ENCODE results near the gene SPATA6L. TPM values are rescaled to one million over a fixed set of nuclear protein-coding genes. Genes with fewer than 3 reads are reported as not detected.

SPATA6L gene
- total and polyA plus RNA-seq, 2 of the 13 experiments (the other 11 are each of a cell fraction or from before 2014, with no cell fraction given): 1.1 to 1.9 TPM

DNA sequence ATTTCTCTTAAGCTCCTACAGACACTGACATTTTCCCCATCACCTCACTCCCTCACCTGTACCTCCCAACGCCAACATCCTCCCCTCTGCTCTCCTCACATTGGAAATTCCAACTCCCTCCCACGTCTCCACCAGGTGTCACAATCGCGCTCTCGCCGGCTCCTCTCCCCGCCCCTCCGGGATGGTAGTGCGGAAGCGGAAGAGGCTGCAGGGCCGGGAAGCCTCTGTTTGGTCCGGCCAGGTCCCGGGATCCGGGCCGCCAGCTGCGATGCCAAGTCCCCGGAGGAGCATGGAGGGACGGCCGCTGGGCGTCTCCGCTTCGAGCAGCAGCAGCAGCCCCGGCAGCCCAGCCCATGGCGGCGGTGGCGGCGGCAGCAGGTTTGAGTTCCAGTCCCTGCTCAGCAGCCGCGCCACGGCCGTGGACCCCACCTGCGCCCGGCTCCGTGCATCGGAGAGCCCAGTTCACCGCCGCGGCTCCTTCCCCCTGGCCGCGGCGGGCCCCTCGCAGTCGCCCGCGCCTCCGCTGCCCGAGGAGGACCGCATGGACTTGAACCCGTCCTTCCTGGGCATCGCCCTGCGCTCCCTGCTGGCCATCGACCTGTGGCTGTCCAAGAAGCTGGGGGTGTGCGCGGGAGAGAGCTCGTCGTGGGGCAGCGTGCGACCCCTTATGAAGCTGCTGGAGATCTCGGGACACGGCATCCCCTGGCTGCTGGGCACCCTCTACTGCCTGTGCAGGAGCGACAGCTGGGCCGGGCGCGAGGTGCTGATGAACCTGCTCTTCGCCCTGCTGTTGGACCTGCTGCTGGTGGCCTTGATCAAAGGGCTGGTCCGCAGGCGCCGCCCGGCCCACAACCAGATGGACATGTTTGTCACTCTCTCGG lies 3.9 kb downstream of the SPATA6L start, which contains the start of gene PLPP6 (continued):
- TF ChIP-seq, protein P1, sequence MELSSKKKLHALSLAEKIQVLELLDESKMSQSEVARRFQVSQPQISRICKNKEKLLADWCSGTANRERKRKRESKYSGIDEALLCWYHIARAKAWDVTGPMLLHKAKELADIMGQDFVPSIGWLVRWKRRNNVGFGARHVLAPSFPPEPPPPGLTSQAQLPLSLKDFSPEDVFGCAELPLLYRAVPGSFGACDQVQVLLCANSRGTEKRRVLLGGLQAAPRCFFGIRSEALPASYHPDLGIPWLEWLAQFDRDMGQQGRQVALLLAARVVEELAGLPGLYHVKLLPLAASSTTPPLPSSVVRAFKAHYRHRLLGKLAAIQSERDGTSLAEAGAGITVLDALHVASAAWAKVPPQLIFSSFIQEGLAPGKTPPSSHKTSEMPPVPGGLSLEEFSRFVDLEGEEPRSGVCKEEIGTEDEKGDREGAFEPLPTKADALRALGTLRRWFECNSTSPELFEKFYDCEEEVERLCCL (CRISPR knock-in tag; IDR thresholded peaks at IDR 0.05; ENCODE audit: borderline replicate concordance): no peak
- TF ChIP-seq REL (CRISPR knock-in tag; conservative IDR thresholded peaks at IDR 0.05) (peak; percentile 70; the same call in 1 of the 2 replicates), HNF4A (CRISPR knock-in tag; IDR thresholded peaks at IDR 0.05) (peak; percentile 82), ZFP82 (CRISPR knock-in tag; IDR thresholded peaks at IDR 0.05; ENCODE audit: borderline replicate concordance) (peak; percentile 90), ATF7 (IDR thresholded peaks at IDR 0.05) (no peak), ATF7 (CRISPR knock-in tag; IDR thresholded peaks at IDR 0.05) (no peak), MLLT10 (CRISPR knock-in tag; IDR thresholded peaks at IDR 0.05) (no peak), HNRNPL (IDR thresholded peaks at IDR 0.05; ENCODE audit: low read depth, low read length) (peak; percentile 75; the same call in 1 of the 2 replicates), TP53 (CRISPR knock-in tag; conservative IDR thresholded peaks at IDR 0.05) (no peak), ZNF326 (CRISPR knock-in tag; IDR thresholded peaks at IDR 0.05; ENCODE audit: borderline replicate concordance) (no peak), ZMYM2 (CRISPR knock-in tag; IDR thresholded peaks at IDR 0.05) (no peak), ZFP36L1 (CRISPR knock-in tag; IDR thresholded peaks at IDR 0.05) (peak; percentile 65; the same call in 1 of the 2 replicates), ZNF841 (CRISPR knock-in tag; IDR thresholded peaks at IDR 0.05; ENCODE audit: borderline replicate concordance) (no peak), SIN3B (IDR thresholded peaks at IDR 0.05; ENCODE audit: low read length) (no peak)
- TF ChIP-seq, protein P2, sequence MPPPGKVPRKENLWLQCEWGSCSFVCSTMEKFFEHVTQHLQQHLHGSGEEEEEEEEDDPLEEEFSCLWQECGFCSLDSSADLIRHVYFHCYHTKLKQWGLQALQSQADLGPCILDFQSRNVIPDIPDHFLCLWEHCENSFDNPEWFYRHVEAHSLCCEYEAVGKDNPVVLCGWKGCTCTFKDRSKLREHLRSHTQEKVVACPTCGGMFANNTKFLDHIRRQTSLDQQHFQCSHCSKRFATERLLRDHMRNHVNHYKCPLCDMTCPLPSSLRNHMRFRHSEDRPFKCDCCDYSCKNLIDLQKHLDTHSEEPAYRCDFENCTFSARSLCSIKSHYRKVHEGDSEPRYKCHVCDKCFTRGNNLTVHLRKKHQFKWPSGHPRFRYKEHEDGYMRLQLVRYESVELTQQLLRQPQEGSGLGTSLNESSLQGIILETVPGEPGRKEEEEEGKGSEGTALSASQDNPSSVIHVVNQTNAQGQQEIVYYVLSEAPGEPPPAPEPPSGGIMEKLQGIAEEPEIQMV (CRISPR knock-in tag; IDR thresholded peaks at IDR 0.05; ENCODE audit: low read depth): no peak; the same call in 1 of the 2 replicates
- TF ChIP-seq, protein P3, sequence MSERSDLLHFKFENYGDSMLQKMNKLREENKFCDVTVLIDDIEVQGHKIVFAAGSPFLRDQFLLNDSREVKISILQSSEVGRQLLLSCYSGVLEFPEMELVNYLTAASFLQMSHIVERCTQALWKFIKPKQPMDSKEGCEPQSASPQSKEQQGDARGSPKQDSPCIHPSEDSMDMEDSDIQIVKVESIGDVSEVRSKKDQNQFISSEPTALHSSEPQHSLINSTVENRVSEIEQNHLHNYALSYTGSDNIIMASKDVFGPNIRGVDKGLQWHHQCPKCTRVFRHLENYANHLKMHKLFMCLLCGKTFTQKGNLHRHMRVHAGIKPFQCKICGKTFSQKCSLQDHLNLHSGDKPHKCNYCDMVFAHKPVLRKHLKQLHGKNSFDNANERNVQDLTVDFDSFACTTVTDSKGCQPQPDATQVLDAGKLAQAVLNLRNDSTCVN (CRISPR knock-in tag; IDR thresholded peaks at IDR 0.05; ENCODE audit: borderline replicate concordance): no peak; the same call in 1 of the 2 replicates
- TF ChIP-seq, protein P4, sequence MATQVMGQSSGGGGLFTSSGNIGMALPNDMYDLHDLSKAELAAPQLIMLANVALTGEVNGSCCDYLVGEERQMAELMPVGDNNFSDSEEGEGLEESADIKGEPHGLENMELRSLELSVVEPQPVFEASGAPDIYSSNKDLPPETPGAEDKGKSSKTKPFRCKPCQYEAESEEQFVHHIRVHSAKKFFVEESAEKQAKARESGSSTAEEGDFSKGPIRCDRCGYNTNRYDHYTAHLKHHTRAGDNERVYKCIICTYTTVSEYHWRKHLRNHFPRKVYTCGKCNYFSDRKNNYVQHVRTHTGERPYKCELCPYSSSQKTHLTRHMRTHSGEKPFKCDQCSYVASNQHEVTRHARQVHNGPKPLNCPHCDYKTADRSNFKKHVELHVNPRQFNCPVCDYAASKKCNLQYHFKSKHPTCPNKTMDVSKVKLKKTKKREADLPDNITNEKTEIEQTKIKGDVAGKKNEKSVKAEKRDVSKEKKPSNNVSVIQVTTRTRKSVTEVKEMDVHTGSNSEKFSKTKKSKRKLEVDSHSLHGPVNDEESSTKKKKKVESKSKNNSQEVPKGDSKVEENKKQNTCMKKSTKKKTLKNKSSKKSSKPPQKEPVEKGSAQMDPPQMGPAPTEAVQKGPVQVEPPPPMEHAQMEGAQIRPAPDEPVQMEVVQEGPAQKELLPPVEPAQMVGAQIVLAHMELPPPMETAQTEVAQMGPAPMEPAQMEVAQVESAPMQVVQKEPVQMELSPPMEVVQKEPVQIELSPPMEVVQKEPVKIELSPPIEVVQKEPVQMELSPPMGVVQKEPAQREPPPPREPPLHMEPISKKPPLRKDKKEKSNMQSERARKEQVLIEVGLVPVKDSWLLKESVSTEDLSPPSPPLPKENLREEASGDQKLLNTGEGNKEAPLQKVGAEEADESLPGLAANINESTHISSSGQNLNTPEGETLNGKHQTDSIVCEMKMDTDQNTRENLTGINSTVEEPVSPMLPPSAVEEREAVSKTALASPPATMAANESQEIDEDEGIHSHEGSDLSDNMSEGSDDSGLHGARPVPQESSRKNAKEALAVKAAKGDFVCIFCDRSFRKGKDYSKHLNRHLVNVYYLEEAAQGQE (IDR thresholded peaks at IDR 0.05; ENCODE audit: borderline replicate concordance in 1 of 2, low read depth in 1 of 2, low read length in 2 of 2): peak in 1 of 2 experiments; percentile 4; a peak in 1 of 4 replicates
- TF ChIP-seq, protein P5, sequence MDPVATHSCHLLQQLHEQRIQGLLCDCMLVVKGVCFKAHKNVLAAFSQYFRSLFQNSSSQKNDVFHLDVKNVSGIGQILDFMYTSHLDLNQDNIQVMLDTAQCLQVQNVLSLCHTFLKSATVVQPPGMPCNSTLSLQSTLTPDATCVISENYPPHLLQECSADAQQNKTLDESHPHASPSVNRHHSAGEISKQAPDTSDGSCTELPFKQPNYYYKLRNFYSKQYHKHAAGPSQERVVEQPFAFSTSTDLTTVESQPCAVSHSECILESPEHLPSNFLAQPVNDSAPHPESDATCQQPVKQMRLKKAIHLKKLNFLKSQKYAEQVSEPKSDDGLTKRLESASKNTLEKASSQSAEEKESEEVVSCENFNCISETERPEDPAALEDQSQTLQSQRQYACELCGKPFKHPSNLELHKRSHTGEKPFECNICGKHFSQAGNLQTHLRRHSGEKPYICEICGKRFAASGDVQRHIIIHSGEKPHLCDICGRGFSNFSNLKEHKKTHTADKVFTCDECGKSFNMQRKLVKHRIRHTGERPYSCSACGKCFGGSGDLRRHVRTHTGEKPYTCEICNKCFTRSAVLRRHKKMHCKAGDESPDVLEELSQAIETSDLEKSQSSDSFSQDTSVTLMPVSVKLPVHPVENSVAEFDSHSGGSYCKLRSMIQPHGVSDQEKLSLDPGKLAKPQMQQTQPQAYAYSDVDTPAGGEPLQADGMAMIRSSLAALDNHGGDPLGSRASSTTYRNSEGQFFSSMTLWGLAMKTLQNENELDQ (CRISPR knock-in tag; IDR thresholded peaks at IDR 0.05; ENCODE audit: borderline replicate concordance): no peak

Data from HepG2 (cell line).